K562 (cell line): Measurements from ENCODE around the gene ZNF121. TPM values are rescaled to one million over a fixed set of nuclear protein-coding genes. Genes with fewer than 3 reads are reported as not detected.

Experiments used
- CREB3L1 ChIP-seq: fragments of 450-650 bp; IDR thresholded peaks from 2 replicates; pipeline ENCODE4 v1.6.1; 2014; ENCODE audit warnings: low read depth, mild to moderate bottlenecking, moderate library complexity, borderline replicate concordance
- ELF1 ChIP-seq: fragments of 200-800 bp; sonication (Bioruptor generic); IDR thresholded peaks from 2 replicates; pipeline ENCODE4 v1.6.1; 2016; ENCODE audit warnings: missing genetic modification characterization, missing compliant biosample characterization
- ELF2 ChIP-seq: fragments of 250-450 bp; sonication (Bioruptor Pico); IDR thresholded peaks from 2 replicates; pipeline ENCODE4 v1.5.0; 2021; ENCODE audit warnings: mild to moderate bottlenecking
- FIP1L1 ChIP-seq: fragments of 200-400 bp; formaldehyde crosslinking; IDR thresholded peaks from 2 replicates; pipeline ENCODE4 v1.6.1; 2018; ENCODE audit warnings: mild to moderate bottlenecking, low read depth, low read length; ENCODE audit not compliant: poor library complexity, severe bottlenecking
- HMGXB4 ChIP-seq: sonication (generic); formaldehyde crosslinking; IDR thresholded peaks from 2 replicates; pipeline ENCODE4 v1.8.1; 2023; ENCODE audit warnings: mild to moderate bottlenecking, missing genetic modification reagents
- MBD1 ChIP-seq: fragments of 250-450 bp; sonication (Bioruptor Pico); IDR thresholded peaks from 2 replicates; pipeline ENCODE4 v1.8.0; 2022; ENCODE audit warnings: inconsistent platforms
- MNT ChIP-seq, 2 experiments: fragments of 450-650 bp; conservative IDR thresholded peaks; 2 replicates each; pipeline ENCODE4 v1.6.1; 2017; ENCODE audit warnings: mild to moderate bottlenecking in 2 of 2, moderate library complexity in 2 of 2
- NKRF ChIP-seq: fragments of 450-650 bp; IDR thresholded peaks from 2 replicates; pipeline ENCODE4 v1.6.1; 2016; ENCODE audit warnings: borderline replicate concordance
- PCBP1 ChIP-seq: fragments of 200-400 bp; formaldehyde crosslinking; IDR thresholded peaks from 2 replicates; pipeline ENCODE4 v1.6.1; 2018; ENCODE audit warnings: mild to moderate bottlenecking, low read depth, low read length; ENCODE audit not compliant: poor library complexity, severe bottlenecking
- PTTG1 ChIP-seq: fragments of 450-650 bp; IDR thresholded peaks from 2 replicates; pipeline ENCODE4 v1.6.1; 2016; ENCODE audit warnings: low read depth, mild to moderate bottlenecking, missing genetic modification characterization, missing compliant biosample characterization
- SRSF9 ChIP-seq: fragments of 200-400 bp; formaldehyde crosslinking; IDR thresholded peaks from 2 replicates; pipeline ENCODE4 v1.6.1; 2017; ENCODE audit warnings: low read depth, low read length, borderline replicate concordance
- ZFP30 ChIP-seq: fragments of 250-450 bp; sonication (Bioruptor Pico); IDR thresholded peaks from 2 replicates; pipeline ENCODE4 v1.8.0; 2022; ENCODE audit warnings: moderate library complexity, mild to moderate bottlenecking, inconsistent platforms, borderline replicate concordance
- ZNF584 ChIP-seq: fragments of 200-800 bp; sonication (Bioruptor generic); IDR thresholded peaks from 2 replicates; pipeline ENCODE4 v1.6.1; 2016; ENCODE audit warnings: low read depth, mild to moderate bottlenecking, missing genetic modification characterization, missing compliant biosample characterization
- ZNF766 ChIP-seq: fragments of 200-800 bp; sonication (Bioruptor generic); conservative IDR thresholded peaks from 2 replicates; pipeline ENCODE4 v1.6.1; 2016; ENCODE audit warnings: missing genetic modification characterization, missing compliant biosample characterization
- polyA plus RNA-seq, 8 experiments: library from polyadenylated mRNA; depleted of rRNA in 4 of 8; stranded (reverse) in 5 of 8; unstranded in 3 of 8; fragments of >200 nt; fragmentation: Nextera tagmentation in 2 of 8; fragmentation: Illumina TruSeq in 1 of 8; extraction: Ambion mirVana in 2 of 8; extraction: Trizol in 1 of 8; gene quantifications; 2 replicates each; pipeline versions ENCODE4 v1.2.1 to v1.2.3, GENCODE V29; 2011 to 2014; ENCODE audit warnings: inconsistent platforms in 1 of 8, missing spikeins in 1 of 8
- total RNA-seq, 7 experiments: library from RNA; depleted of rRNA in 6 of 7; stranded (reverse); fragments of >200 nt in 6 of 7; fragmentation: Illumina TruSeq in 2 of 7; extraction: Trizol in 2 of 7; gene quantifications; 2 replicates each; pipeline versions ENCODE4 v1.2.1 to v1.2.3, GENCODE V29; 2011 to 2021; ENCODE audit warnings: low replicate concordance in 1 of 7

Gene ZNF121
- total and polyA plus RNA-seq, 9 of the 15 experiments (the other 6 are each of a cell fraction or from before 2014, with no cell fraction given): 14.6 to 115 (median 33.4) TPM

- TF ChIP-seq NKRF (0 out of 2 replicates have a peak, but pooled peaks have one; percentile 72), MBD1 (no peak), ZNF584 (CRISPR knock-in tag) (0 out of 2 replicates have a peak, but pooled peaks have one; percentile 47), ELF2 (CRISPR knock-in tag) (no peak), MNT (conservative IDR thresholded peaks at IDR 0.05) (peak; percentile 83 to 93), SRSF9 (no peak), HMGXB4 (CRISPR knock-in tag) (no peak), FIP1L1 (no peak), CREB3L1 (peak; percentile 93), PCBP1 (no peak), PTTG1 (tag) (no peak), ZNF766 (peak; percentile 73; the same call in 1 of the 2 replicates), ZFP30 (CRISPR knock-in tag) (no peak), ELF1 (tag) (0 out of 2 replicates have a peak, but pooled peaks have one; percentile 30)
Observed at GRCh38 chr19:9621156-9622037, 37.1 kb upstream of the ZNF121 start, which contains the start of gene ZNF561 (continued).
